SH-SY5Y (cell line): ENCODE data around the gene TAS2R7.

Source experiments
- GATA2 ChIP-seq: IDR thresholded peaks from 2 replicates; pipeline ENCODE4 v1.6.1; 2011; ENCODE audit warnings: mild to moderate bottlenecking, low read depth, low read length
- GATA3 ChIP-seq: IDR thresholded peaks from 2 replicates; pipeline ENCODE4 v1.6.1; 2011; ENCODE audit warnings: low read depth, mild to moderate bottlenecking, low read length, moderate library complexity

DNA sequence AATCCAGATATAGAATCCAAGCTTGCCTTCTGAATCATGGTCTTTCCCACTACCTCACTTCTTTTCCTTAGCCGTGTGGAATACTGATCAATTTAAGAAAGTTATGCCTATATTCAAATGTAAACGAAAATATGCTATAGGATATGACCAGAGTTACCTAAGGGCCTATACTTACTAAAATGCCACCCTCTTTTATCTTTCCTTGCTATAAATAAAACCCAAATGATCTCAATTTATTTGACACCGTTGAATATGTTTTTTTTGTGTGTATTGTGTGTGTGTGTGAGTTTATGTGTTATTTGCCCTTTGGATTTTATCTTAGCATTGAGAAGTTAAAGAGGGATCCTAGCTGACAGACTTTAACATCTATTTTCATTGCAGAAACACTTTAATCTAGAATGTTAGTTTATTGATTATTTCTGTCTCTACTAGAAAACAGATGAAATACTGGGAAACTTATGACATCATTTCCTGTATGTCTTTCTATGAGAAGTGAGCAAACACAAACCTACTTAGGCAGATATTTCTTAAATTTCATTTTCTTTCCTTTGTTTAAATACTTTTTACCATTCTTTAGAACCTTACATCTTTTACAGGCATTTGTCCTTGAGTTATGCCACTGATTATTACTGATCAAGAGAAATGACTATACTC lies 9.6 kb upstream of the TAS2R7 start:
- TF ChIP-seq GATA3 (no peak), GATA2 (no peak)
